GM19240 (cell line): ENCODE data around the gene CCBE1.
A peak's percentile ranks its signal among the peaks of the same experiment; 100 is the strongest.

Source experiments
- DNase-seq: peaks from one replicate; pipeline ENCODE4 v3.0.0; 2011; ENCODE audit warnings: low spot score; ENCODE audit not compliant: insufficient read length

CCBE1 gene

DNA sequence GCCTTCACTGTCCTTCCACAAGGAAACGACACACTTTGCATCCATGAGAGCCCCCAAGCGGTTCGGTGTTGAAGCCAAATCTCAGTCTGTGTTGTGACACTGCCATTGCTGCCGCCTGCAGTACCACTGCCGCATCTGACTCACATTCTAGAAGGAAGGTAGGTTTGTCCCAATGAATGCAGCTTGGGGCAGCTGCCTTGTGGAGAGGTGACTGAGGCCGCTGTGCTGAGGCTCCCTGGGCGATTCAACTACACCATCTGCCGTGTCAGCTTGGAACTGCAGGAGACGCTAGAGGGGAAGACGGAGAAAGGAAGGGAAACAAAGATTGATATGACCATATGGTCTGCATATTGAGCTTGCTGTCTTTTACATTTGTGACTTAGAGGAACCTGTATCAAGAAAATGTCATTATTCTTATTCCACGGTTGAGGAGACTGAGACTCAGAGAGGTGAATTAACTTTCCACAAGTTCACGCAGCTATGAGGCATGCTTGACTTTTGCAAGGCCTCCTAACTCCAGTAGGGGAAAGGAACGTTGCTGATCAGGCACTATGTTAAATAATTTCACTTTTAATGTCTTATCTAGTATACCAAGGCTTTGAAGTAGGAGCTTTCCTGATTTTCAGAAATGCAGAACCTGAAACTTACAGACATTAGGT is 294.7 kb downstream of the CCBE1 start:
- DNase-seq: peak; percentile 74

- no peak for DNase-seq
These were observed 296.8 kb downstream of the CCBE1 start for GRCh38 chr18:59400407-59400806.

DNA sequence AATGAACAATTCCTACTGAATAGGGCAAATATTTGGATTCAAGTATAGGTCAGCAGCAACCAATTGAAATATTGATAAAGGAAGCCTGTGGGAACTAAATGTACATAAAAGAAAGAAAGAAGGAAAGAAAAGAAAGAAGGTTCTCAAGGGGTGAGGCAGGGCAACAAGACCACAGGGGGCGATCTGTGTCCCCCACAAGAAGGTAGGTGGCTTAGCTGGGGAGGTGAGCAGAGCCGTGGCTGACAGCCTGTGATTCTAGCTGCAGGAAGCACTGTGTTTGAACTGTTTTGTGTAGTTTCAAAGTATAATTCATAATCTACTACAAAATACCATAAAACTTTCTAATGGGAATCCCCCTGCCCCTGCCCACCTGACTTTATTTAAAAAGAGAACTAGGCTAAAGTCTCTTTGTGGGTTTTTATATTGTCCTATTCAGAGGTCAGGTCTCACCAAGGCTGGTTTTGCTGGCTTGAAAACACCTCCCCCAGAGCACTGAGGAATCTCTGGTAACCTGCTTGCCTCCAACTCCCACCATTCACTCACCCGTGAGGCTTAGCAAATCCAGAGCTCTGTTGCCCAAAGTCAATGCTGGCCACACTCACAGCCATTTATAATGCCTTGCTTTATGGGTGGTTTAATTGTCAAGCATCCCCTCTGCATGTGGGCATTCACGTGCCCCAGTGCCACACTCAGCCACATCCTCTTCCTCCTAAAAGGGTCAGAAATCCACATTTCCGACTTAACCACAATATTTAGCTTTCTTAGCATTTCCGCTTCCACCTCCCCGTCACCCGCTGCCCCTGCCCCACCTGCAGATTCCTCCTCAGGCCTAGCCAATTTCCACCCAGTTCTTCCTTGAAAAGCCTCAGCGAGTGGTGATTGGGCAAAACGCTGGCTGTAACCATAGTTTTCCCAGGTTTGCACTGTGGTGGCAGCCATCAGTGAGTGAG is 301.7 kb downstream of the CCBE1 start:
- DNase-seq: no peak

DNA sequence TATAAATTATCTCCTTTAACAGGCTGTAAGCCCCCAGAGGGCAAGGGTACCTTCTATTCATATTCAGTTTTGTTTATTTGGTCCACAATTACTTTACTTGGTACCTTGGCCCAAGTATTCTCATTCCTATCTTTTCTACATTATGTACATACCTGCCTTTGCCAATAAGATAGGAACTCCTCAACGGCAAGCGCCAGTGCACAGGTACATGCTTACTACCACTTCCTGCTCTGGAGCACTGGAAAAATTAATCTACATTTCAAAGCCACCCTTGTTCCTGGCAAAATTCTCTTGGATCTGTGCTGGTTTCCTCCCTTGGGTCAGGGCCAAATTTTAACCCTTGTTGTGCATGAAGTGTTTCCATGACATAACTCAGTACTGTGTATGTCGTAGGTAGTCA is 303.8 kb downstream of the CCBE1 start:
- DNase-seq: no peak

DNA sequence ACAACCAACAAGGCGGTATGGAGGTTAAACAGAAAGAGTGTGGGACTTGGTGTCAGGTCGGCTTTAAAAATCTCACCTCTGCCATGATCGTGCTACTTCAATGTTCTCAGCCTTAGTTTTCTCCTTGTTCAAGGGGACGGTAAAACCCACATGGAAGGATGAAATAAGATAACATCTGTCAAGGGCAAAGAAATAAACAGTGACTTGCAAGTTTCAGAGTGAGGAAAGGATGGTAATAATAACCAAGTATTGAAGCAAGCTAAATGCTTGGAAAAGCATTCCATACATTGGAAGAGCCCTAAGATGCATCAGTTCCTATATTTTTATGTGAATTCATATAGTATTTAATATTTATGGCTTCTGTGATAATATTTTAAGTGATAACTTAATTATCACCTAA is 308.4 kb downstream of the CCBE1 start:
- no peak for DNase-seq

DNA sequence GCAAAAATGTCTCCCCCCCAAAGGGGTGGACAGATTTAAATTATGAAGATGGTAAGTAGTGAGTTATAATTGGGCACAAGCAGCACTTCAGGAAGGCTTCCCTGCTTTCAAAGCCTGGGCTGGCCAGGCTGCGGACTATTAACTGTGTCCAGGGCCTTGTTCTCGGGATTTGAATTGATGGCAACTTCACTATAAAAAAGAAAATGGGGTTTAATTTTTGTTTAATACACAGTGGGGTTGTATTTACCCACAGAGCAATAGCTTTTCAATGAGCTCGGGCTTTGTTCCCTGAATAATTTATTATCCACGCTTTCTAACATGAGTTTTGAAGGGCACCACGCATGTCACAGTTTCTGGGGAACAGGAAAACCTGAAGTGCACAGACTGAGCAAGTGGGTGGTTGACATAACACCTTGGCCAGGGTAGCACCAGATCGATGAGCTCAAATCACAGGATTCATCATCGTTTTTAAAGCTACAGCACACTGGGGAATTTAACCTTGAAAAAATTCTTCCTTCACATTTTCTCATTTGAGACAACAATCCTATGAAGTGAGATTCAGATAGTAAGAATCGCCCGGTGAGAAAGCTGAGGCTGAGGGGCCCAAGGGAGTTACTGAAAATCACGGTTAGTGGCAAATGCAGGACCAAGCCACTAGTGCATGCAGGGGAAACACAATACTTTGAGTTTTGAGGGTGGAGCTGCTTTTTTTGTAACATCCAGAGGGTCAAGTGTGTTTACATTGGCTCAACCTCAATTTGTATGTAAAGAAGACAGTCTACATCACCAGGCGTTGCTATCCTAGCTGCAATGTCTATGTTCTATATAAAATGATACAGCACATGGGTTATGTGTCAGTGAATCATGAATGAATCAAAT is 309.3 kb downstream of the CCBE1 start:
- DNase-seq: no peak

- no peak for DNase-seq
These were observed 310.1 kb downstream of the CCBE1 start for GRCh38 chr18:59386909-59387686.

GRCh38 chr18:59385191-59385590 is 312.0 kb downstream of the CCBE1 start:
- no peak for DNase-seq

GRCh38 chr18:59383851-59384250 is 313.4 kb downstream of the CCBE1 start:
- DNase-seq: no peak

GRCh38 chr18:59382383-59382782 is 314.8 kb downstream of the CCBE1 start:
- DNase-seq: no peak

GRCh38 chr18:59381949-59382348 is 315.3 kb downstream of the CCBE1 start:
- no peak for DNase-seq
